ENCODE results near the gene FAN1.

FAN1 gene

DNA sequence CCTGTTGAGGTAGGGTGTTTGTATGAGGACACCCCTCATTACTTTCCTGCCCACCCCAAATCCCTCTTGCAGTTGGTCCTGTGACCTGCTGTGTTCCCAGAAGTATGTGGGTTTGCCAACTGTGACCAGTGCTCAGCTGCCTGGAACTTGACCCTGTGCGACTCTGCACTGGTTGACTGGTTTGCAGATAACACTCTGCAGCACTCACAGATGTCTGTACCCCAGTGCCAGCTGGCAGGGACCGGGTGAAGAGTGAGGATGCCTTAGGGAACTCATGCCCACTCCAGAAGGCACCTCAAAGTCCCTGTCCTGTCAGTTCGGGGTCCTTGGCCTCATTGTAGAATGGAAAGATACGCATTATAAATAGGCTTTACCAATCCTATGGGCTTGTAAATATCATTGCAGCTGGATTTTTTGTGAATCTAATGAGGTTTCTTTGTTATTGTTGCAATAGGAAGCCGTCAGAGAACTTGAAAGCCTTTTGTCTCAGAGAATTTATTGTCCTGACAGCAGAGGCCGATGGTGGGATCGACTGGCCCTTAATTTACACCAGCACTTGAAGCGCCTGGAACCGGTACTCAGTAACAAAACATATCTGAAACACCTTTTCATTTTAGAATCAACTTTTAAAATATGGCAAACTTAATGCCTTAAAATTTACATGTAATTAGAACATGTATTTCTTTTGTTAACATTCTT, 18.2 kb downstream of the FAN1 start:
- no peak for DNase-seq

DNA sequence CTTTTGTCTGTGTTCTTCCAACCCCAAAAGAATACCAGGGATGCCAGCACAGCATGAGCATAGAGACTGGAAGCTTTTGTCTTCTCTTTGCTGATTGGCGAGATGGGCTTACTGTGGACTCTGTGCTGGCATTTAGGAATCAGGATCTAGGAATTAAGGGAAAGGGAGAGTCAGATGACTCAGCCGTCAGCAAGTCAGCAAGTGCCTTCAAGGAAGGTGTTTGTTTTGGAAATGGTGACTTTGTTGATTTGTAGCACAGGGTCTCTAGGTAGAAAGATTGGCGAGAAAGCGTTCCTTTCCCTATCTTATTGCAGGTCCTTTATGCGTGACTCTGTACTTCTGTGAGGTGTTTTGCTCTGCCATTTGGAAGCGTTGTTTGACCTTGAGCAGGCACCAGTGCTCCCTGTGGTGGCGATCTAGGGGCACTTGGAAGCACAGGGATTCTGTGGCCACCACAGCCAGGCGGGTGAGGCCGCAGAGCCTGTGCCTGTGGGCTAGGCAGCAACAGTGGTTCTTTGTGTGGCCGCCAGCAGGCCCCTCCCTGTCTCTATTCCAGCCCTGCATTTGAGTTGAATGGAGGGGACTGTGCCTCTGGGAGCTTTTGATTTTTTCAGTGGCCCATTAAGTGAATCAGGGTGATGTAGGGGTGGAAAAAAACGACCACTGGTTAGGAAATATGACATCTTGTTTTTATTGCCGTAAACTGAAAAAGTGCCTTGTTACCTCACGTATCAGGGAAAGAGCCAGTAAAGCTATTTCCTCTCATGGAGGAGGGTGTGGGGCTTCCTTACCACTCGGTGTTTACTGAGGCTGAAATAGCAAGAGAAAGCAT, 19.0 kb downstream of the FAN1 start:
- no peak for DNase-seq

GRCh38 chr15:30923429-30923828, 19.7 kb downstream of the FAN1 start:
- DNase-seq = no peak

DNA sequence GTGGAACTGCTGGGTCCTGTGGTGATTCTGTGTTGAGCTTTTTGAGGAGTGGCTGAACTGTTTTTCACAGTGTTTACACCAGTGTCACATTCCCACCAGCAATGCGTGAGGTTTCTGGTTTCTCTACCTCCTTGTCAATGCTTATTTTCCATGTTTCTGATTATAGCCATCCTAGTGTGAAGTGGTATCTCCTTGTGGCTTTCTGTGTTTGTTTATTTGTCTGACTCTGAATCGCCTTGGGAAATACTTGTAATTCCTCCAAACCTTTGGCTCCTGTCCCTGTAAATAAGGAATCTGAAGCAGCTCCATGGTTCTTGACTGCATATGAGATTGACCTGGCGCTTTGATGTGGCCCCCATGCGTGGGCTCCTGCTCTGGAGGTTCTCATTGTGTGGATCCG, 20.6 kb downstream of the FAN1 start:
- no peak for DNase-seq

DNA sequence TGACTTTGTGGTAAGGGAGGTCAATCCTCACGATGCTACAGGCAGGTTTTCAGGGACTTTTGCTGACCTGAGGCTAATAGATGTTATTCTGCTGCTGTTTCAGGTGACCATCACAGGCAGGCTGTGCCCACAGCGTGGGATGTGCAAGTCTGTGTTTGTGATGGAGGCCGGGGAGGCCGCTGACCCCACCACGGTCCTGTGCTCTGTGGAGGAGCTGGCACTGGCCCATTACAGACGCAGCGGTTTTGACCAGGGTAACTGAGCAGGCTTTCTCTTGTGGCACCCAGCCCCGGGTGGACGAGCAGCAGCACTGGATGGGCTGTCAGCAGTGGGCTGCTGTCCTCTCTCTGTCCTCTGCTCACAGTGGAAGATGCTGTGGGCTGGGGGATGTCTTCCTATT, 22.0 kb downstream of the FAN1 start:
- DNase-seq = no peak

DNA sequence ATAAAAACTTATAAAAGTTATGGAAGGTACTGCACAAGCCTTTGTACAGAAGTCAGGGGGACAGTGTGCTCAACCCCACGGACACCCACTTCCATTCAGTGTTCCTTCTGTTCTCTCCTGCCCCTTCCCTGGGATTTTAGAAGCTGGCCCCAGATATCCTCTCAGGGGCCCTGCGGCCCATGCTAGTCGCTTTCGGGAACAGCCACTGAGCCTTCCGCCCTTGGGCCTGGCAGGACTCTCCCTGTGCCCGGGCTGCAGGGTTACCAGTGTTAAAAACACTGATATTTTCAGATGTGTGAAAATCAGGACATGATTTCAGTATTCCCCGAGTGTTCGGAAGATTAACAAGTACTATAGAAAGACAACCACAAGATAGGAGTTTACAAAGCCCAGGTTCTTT, 22.4 kb downstream of the FAN1 start:
- DNase-seq = no peak

DNA sequence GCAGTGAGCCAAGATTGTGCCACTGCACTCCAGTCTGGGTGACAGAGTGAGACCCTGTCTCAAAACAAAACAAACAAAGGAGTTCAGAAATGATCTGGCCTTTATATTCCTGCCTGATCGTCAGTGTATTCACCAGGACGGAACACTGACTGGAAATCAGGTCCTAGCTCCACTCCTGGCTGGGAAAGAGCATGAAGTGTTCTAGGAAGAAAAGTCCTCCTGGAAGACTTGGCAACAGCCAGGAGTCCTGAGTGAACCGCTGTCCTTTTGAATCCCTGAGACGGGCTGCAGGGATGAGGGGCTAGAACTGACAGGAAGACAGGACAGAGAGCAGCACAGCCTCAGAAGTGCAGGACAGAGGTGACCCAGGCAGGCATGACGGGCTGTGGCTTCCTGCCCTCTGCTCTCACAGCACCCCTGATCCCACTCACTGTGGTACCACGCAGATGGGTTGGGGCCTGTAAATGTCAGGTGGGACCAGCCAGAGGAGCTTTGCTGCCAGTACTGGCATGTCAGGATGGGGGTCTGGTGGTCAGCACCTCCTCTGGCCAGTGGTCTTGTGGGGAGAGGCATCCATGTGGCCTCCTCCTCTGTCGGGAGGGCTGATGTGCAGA, 23.5 kb downstream of the FAN1 start:
- no peak for DNase-seq

GRCh38 chr15:30928076-30928475, 24.4 kb downstream of the FAN1 start:
- no peak for DNase-seq

DNA sequence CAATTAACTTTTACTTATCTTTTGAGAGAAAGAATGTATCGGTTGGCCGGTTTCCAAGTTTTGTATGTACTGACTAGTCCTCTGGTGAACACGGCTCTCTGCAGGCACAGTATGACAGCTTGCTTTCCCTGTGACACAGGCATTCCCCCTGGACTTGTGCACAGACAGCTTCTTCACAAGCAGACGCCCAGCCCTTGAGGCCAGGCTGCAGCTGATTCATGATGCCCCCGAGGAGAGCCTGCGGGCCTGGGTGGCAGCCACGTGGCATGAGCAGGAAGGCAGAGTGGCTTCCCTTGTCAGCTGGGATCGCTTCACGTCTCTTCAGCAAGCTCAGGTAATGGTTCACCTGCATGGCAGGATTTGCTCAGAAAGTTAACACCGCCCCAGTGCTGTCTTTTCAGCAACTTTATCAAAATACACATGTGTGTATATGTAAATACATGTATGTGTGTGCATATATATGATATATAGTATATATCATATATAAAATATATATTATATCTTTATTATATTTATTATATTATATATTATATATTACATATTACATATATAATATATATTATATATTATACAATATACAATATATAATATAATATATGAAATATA, 25.5 kb downstream of the FAN1 start:
- no peak for DNase-seq

DNA sequence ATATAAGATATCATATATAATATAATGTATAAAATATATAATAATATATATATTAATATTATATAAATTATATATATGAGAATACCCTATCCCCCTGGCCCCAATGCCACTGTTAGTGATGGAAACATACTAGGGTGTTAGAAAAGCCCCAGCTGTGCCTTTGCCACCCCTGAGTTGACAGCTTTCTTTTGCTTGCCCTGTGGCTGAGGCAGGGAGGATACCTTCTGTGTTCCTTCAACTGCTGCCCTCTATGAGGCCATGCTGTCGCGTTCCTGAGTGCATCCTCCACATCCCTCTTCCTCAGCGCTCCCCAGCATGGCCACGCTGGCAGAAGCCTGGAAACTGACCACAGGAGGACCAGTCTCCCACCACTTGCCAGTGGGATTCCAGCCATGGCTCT, 26.3 kb downstream of the FAN1 start:
- no peak for DNase-seq

- no peak for DNase-seq
These were observed 26.7 kb downstream of the FAN1 start for GRCh38 chr15:30930422-30930821.

- DNase-seq = no peak
These were observed 29.6 kb downstream of the FAN1 start for GRCh38 chr15:30933293-30933692.

DNA sequence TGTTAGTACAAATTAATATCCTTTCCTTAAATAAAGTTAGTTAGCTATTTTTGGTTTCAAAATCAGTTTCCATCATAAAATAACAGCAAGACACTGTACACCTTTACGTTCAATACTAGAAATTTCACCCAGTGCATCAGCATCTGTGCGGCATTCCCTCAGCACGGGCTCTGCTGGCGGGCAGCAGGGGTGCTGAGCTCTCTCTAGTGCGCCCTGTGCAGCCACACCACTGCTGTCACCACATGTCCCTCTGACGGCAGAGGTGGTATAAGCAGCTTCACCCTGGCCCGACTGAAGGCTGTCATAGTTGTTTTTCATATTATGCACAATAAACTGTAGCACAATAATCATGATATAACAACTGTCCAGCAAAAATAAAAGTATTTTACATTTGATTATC, 35.4 kb downstream of the FAN1 start:
- no peak for DNase-seq

DNA sequence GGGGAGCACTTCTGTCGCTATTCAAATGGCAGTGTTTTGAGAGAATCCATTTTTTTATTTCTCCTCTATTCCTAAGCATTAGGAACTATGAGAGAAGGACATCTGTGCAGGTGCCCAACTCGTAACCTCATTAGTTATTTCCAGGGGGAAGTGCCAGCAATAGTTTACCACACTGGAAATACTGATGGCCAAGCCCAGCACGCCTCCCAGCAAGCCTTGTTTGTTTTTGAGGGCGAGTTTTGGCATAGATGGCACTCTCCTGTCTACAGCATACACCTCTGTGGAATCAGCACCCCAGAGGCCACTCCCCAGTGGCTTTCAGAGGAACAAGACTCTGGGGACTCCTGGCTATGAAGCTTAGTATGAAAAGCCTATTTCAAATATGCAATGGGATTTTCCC, 36.6 kb downstream of the FAN1 start:
- DNase-seq = no peak

- no peak for DNase-seq
These were observed 37.8 kb downstream of the FAN1 start for GRCh38 chr15:30941520-30941919.

DNA sequence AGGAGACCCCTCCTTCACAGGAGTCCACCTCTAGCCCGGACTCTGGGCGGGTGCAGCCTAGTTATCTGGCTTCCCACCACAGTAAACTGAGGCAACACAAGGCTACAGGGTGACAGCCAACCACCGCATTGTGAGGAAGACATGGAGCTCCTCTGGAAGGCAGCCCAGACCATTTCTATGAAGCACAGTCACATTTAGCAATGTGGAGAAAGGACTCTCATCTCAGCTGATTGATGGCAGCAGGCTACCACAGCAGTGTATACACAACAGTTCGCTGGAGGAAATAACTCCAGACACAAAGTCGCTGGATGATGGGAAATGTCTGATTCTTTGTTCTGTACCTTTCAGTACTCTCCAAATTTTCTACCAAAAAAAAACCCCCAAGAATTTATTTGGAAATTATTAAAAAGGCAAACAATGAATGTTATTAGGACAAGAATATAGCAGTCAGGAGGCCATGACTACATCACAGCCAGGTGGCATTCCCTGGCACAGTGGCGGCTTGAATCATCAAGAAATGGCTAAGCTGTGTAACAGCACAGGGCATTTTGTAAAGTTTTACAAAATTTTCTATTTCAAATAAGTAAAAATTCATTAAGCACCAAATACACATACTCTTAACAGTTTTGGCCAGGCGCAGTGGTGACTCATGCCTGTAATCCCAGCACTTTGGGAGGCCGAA, 40.1 kb downstream of the FAN1 start:
- DNase-seq = no peak

GRCh38 chr15:30953183-30953582, 49.5 kb downstream of the FAN1 start:
- no peak for DNase-seq

DNA sequence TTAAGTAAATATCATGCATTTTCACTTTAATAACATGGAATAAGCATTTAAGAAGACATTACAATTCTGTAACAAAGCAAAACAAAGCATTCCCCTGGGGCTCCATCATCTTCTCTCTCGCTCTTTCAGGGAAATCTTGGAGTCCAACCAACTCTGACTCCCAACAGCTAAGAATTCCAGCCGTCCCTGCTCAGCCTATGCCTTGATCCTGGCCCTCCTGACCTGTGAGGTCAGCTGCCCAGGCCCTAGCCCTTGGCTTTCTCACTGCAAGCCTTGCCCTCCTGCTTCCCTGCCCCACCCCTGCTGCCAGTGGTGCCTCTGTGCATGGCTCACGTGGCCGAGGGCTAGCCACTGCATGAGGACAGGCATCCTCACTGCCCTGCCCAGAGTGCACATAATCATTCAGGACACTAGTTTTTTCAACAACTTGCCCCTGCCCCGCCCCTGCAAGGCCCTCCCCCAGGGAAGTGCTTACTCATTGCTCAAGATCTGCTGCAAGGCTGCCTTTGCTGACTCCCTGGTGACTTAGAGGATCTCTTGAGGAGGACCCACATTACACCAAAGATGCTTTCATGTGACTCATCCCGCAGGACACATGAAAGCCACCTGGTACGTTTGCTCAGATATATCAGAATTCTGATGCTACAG, 50.1 kb downstream of the FAN1 start:
- DNase-seq = no peak

GRCh38 chr15:30954674-30955073, 51.0 kb downstream of the FAN1 start:
- no peak for DNase-seq

GRCh38 chr15:30956216-30957124, 52.8 kb downstream of the FAN1 start:
- DNase-seq = no peak

- DNase-seq = no peak
These were observed 54.5 kb downstream of the FAN1 start for GRCh38 chr15:30958219-30958618.

Data from CD4-positive, alpha-beta T cell treated with Interferon alpha-2 for 1 hour (primary cell).